NOMO-1 treated with dmso at 0.1 percent for 144 hours (cell line): Measurements from ENCODE around the gene METTL22.

Experiments
- DNase-seq: peaks from one replicate; lab custom pipeline; 2025; ENCODE audit not compliant: unreplicated experiment; lab: John Stamatoyannopoulos, UW

METTL22 gene

DNA sequence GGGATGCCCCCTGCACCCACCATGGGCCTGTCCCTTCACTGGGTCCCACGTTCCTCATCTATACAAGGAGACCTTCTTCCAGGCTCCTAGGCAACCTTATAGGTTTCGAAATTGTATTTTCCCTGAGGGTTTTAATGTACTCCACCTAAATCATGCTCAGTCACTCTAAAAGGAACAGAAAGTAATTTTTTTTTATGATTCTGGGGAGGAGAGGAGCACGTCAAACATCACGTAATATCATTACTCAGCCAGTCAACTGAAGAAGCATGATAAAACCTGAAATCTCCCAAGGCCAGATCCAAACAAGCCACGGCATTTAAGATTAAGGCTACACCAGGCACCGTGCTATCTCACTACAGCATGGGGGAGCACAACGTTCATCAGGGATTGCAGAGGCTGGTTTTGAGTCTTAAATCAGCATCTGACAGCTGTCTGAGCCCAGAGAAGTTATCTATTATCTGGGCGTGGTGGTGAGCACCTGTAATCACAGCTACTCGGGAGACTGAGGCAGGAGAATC lies 27.3 kb upstream of the METTL22 start:
- peak; percentile 60 for DNase-seq

DNA sequence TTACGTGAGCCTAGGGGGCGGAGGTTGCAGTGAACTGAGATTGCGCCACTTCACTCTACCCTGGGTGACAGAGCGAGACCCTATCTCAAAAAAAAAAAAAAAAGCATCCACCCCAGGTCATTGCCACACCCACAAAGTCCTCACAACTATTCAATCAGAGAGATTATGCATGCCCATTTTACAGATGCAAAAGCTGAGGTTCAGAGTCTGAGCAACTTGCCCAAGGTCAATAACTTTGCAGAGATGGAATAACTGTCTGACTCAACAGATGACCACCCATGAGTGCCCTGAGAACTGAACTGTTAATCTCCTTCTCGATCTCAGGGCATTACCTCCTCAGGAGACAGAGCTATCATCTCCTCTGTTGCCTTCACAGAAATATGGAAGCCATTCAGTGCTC lies 25.7 kb upstream of the METTL22 start:
- no peak for DNase-seq

DNA sequence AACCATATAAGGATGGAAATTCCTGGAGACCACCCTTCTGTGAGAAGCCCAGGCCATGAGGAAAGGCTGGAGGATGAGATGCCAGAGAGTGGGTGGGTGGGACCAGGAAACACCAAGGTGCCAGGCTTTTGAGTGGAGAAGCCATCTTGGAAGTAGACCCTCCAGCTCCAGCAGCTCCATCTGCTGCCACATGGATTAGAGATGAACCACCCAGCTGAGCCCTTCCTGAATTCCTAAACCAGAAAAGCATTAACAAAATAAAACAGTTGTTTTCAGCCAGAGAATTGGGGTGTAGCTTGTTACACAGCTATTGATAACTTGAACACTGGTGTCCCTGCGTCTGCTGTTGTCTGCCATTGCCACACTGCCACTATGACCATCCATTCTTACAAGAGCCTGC lies 24.9 kb upstream of the METTL22 start:
- DNase-seq = no peak

DNA sequence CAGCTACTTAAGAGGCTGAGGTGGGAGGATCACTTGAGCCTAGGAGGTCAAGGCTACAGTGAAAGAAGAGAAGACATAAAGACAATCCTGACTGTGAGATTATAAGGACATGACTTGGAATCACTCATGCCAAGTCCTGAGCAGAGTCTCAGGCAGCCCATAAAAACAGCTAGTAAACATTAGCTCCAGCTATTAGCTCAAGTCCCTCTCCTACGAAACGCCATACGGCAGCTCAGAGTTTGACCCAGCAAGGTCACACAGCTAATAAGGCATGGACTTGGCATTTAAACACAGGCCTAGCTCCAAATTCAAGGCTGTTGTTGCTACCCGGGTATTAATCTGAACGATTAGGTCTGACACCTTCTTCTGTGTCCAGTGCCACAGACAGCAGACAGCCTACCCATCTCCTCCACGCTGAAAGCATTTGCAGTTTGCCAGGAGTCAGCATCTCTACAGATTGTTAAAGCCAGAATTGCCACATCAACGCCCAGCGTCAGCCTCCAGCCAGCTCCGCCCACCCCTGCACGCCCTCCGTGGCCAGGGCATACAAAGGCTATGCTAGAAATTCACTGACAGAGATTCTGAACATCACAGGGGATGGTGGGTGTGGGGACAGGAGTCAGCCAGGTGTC lies 21.2 kb upstream of the METTL22 start:
- no peak for DNase-seq

DNA sequence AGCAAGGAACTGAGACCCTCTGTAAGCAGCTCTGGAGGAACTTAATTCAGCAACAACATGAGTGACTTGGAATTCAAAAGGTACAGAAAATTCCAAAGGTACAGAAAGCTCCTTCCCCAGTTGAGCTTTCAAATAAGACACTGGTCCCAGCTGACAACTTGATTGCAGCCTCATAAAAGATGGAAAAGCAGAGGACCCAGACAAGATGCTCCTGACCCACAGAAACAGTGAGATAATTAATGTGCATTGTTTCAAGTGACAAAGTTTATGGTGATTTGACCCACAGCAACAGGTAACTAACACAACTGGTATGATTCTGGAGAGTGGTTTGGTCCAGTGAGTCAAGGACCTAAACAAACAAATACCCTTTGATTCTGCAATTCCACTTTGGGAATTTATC lies 15.9 kb upstream of the METTL22 start:
- DNase-seq = no peak

DNA sequence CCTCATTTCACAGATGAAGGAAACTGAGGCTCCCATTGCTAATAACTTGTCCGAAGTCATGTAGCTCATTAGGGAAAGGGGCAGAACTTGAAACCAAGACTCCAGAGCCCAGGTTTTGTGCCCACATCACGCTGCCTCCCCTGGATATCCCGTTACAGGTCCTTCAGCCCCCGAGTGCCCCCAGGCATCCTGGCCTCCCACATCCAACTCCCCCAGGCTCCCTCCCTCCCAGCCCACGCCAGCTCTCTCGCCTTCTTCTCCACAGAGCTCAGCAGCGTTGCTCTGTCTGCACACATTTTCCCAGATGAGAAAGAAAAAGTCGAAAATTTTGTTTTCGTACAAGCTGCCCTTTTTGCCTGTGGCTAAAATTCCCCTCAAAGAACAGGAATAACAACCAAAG lies 14.3 kb upstream of the METTL22 start:
- DNase-seq = no peak

DNA sequence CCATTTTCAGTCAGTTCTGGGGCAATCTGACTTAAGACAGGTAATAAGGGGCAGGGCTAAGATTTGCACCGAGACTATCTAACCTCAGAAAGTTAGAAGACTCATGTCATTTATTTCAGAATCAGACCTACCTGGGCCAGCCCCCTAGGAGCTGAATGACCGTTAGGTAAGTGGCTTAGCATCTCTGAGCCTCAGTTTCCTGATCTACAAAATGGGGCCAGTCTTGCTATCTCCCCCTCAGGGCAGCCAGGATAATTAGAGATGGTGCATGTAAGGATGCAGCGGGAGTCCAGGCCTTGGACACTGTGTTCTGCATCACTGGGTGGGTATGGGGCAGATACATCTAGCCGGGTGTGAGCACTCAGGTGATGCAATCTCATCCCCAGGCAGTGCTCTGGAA lies 10.4 kb upstream of the METTL22 start:
- DNase-seq = no peak

DNA sequence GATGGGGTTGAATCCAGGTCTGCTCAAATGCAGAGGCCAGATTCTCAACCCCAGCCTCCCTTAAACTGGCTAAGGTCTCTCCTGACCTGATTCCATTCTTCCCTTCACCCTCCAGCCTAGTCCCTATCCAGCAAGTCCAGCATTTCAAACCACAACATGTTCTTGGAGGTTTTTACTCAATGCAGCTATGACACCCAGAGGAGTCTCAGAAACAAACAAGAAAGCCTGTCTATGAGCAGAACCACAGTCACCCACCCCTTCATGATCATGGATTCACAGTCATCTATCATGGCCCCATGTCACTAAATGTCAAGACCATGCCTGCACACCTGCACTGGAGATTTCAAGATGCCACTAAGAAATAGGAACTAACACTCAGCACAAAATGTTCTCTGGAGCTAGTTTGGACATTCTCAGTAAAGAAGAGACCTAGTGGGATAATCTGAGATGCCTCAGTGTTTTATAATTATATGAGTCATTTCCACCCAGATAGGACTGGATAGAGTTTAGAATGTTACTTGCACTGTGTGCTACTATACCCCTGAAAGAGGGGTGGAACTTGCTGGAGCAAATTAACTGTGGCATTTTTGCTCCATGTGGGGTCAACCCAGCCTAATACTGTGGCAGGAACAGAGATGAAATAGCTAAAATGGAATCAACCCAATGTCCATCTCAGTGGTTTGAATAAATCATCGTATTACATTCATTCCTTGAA lies 9.5 kb upstream of the METTL22 start:
- no peak for DNase-seq

DNA sequence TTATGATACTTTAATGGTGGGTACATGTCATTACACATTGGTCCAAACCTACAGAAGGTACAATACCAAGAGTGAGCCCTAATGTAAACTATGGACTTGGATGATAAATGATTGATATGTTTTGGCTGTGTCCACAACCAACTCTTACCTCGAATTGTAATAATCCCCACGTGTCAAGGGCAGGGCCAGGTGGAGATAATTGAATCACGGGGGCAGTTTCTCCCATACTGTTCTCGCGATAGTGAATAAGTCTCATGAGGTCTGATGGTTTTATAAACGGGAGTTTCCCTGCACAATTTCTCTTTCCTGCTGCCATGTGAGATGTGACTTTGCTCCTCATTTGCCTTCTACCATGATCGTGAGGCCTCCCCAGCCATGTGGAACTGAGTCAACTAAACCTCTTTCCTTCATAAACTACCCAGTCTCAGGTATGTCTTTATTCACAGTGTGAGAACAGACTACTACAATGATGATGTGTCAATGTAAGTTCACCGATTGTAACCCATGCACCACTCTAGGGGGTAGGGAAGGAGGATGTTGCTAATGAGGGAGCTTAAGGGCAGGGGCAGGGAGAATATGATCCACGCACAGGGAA lies 7.0 kb upstream of the METTL22 start:
- DNase-seq = no peak

DNA sequence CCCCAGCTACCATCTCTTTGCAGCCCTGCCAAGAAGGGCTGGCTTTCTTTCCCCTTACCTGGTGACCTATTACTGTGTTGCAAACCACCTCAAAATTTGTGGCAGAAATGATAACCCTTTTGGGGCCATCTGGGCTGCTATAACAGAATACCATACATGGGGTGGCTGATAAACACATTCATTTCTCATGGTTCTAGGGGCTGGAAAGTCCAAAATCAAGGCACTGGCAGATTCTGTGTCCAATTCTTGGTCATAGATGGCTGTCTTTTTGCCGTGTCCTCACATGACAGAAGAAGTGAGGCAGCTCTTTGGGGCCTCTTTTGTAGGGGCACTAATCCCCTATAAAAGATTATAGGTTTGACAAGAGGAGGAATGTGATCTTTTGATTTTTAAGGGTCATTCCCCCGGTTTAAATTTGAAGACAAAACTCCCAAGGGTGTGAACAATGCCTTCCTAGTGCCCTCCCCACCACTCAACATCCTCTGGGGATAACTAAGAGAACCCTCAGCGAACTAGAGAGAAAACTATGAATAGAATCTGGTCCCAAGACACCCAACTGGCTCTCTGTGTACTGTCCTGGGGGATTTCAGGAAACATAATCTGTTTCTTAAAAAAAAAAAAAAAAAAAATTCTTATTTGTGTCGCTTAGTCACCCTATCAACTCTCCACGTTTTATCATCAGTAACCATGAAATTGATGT lies 1.7 kb upstream of the METTL22 start:
- no peak for DNase-seq

DNA sequence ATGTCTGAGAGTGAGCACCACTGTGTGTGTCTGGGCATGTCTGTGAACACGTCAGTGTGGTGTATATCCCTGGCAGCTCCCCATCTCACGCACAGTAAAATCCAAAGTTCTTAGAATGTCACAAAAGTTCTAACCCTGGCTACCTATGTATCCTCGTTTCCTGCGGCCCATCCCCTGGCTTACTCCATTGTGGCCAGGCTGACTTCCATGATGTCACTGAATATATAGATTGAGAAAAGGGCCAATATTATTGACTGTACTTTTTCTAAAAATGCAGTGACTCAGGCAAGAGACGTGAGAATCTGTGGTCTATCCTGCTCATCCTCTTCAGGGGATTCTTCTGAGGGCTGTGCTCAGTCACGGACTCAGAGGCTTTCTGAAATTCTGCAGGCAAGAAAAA lies 963 bp upstream of the METTL22 start:
- DNase-seq = no peak

DNA sequence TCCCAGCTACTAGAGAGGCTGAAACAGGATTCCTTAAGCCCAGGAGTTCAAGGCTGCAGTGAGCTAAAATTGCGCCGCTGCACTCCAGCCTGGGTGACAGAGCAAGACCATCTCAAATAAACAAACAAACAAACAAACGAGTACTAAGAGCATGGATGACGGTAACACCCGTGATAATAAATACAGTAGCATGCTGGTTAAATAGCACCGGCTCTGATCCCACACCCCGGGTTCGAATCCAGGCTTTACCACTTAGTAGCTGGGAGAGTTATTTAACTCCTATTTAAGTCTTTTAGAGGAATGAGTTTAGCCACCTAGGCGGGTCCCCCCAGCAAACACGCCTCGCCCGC lies 301 bp upstream of the METTL22 start:
- DNase-seq = no peak

DNA sequence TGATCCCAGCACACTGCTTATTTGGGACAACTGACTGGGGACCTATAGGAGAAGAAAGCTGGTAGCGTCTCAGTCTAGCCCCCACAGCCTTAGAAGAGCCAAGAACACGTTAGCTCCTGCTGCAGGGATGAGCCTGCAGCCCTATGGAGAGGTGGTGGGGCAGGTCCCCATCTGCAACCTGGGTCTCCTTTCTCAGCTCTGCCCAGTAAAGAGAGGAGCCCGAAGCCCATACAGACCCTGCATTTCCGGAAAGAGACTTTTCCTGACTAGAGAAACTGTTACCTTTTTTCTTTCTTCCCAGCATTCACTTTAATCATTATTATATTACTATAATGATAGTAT lies 788 bp downstream of the METTL22 start:
- no peak for DNase-seq

DNA sequence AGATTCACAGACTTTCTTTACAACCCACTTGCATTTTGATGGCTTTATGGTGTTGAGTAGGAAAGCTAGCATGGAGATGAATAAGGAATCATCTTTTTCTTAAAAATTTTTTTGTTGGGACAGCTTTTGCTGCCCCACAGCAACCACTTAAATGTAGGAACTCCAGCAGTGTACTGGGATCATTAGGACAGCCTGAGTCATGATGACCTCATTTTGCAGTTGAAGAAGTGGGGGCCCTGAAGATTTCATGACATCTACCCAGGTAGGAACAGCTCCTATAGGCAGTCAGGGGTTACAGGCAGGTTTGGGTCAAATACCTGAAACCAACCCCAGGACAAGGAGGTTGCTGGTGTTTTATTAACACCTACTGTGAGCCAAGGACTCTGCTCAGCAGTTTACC lies 2.1 kb downstream of the METTL22 start:
- DNase-seq = no peak

DNA sequence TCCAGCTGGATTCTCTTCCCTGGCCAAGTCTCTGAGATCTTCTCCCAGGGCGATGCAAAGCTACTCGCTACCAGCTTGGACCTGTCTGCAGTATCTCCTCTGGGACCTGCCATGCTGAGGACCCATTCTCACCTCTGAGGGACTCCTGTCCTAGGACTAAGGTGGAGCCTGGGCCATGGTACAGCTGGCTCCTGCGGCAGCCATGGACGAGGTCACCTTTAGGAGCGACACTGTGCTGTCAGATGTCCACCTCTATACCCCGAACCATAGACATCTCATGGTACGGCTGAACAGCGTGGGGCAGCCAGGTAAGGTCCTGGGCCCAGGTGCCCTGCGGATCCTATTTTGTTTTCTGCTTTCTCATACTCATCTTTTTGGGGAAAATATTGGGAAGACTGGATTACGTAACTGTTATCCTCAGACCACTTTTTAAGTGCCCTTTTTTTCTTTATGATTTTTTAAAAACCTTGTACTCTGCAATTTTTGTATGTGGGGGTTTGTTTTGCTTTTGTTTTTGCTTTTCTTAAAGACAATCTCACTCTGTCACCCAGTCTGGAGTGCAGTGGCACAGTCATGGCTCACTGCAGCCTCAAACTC lies 4.1 kb downstream of the METTL22 start:
- no peak for DNase-seq

DNA sequence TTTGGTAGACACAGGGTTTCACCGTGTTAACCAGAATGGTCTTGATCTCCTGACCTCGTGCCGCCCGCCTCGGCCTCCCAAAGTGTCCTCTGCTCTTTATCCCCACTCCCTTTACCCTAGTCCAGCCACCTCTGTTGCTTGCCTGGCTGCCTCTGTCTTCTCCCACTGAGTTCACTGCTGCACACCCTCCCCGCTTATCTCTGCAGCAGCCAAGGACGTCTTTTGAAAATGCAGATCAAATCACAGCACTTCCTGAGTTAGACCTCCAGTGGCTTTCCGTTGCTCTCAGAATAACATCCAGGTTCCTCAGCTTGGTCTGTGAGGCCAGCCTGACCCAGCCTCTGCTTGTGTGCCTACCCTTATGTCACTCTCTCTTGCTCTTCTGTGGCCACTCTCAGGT lies 5.4 kb downstream of the METTL22 start:
- DNase-seq = no peak

DNA sequence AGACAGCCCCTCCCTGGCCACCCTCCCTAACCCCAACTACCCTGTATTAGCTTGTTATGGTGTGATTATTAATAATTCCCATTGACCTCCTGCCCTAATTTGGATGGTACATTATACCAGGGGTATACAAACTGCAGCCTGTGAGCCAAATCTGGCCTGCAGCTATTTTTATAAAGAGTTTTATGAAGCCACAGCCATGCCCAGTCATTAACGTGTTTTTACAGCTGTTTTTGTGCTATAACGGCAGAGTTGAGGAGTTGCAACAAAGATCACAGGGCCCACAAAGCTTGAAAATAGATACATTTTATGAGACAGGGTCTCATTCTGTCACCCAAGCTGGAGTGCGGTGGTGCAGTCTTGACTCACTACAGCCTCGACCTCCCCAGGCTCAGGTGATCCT lies 6.0 kb downstream of the METTL22 start:
- no peak for DNase-seq

DNA sequence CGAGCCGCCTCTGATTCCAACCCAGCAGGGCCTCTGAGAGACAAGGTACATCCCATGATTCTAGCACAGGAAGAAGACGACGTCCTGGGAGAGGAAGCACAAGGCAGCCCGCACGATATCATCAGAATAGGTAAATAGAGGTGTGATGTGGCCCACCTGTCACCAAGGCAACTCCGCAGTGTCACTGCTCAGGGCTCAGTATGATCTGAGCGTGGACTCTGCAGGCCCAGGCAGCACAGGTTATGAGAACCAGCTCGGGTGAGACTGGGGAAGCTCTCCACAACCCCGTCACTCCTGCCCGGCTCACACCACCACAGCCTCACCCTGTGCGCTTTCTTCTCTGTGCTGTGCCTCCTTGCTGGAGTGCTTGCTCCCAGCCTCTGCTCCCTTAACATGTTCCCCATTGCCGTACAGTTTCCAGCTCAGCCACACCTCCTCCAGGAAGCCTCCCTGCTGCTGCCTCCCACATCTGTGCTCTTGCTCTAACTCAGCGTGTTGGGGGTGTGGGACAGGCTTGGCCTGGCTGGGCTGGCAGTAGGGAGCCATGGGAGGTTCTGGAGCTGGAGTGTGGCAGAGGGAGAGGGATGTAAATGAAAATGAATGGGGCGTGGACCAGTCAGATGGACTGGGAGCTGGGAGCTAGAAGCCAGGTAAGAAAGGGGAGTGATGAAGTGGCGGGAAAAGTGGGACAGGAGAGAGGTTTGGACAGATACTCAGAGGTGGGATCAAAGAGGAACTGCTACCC lies 7.7 kb downstream of the METTL22 start:
- no peak for DNase-seq

DNA sequence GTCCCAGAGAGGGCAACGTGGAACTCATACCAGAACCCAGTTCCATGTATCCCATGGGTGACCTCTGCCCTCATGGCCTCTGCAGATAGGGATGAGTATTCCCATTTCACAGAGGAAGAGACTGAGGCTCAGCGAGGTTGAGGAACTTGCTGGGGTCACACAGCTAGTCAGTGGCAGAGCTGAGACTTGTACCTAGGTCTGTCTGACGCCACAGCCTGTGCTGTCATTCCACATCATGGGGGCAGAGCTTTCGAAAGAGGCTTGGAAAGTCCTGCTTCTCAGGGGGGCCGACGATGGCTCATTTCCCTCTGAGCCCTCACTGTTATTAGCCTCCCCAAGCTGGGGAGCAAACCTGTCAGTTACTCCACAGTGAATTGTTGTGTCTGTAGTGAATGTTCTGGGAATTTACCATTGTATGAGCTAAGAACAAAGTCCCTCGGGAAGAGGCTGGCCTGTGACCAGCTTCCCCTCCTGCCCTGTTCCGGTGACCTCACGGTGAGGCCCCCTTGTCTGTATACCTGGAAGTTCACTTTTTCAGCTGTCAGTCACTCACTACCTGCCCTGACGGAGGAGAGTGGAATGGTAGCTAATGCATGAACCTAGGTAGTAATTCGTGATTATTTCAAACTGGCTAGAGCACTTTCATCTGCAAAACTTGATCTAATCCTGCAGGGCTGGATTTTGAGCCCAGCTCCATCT lies 8.9 kb downstream of the METTL22 start:
- no peak for DNase-seq

DNA sequence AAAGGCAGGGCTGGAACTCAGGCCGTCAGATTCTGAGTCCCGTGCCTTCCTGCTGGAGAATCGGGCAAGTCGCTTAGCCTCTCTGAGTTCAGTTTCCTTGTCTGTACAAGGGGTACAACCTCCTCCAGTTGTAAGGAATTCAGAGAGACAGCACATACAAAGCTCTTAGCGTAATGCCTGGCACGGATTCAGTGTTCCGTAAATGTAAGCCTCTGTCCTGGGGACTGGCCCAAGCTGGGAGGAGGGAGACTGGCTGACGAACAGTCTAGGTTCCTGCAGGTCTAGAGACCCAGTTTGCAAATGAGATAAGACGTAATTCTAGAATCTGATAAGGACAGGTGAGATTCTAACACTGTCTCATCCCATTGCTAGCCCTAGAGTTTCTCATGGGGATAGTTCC lies 9.9 kb downstream of the METTL22 start:
- no peak for DNase-seq
